OCI-LY7 (cell line): ENCODE measurements around the gene RELN. TPM values are rescaled to one million over a fixed set of nuclear protein-coding genes. Genes with fewer than 3 reads are reported as not detected.

Experiments
- BruUV-seq: library from RNA; stranded (reverse); fragments of 400-500 nt; replicated peaks from 2 replicates; lab custom pipeline; 2021; lab: Mats Ljungman, UMichigan
- CTCF ChIA-PET: fragments of 300-600 bp; sonication (Branson Sonifier 250); formaldehyde crosslinking; loops from one replicate; lab custom pipeline; 2022; ENCODE audit warnings: antibody characterized with exemption; ENCODE audit not compliant: unreplicated experiment; lab: Charles Lee
- POLR2A ChIA-PET: fragments of 300-600 bp; sonication (Branson Sonifier 250); formaldehyde crosslinking; loops from one replicate; lab custom pipeline; 2022; ENCODE audit warnings: antibody characterized with exemption; lab: Charles Lee
- DNase-seq: peaks from one replicate; pipeline ENCODE4 v3.0.0-alpha.2; 2015; ENCODE audit warnings: low spot score
- H2AFZ ChIP-seq: fragments of 200-600 bp; sonication (generic), shearing (Covaris generic); 2 replicates; pipeline ENCODE4 v1.6.1; 2014; ENCODE audit warnings: mild to moderate bottlenecking, antibody characterized with exemption, low read length, moderate library complexity
- H3K27ac ChIP-seq: fragments of 200-600 bp; sonication (generic); 2 replicates; pipeline ENCODE4 v1.5.1; 2014; ENCODE audit warnings: mixed run types, low read depth, mild to moderate bottlenecking, moderate library complexity, low read length, inconsistent platforms; ENCODE audit not compliant: poor library complexity, severe bottlenecking
- H3K36me3 ChIP-seq: fragments of 200-600 bp; sonication (generic); 2 replicates; pipeline ENCODE4 v1.6.1; 2014; ENCODE audit warnings: mild to moderate bottlenecking, antibody characterized with exemption, low read length, moderate library complexity, mixed read lengths; ENCODE audit not compliant: insufficient read depth
- H3K4me1 ChIP-seq: fragments of 200-600 bp; sonication (generic); 2 replicates; pipeline ENCODE4 v1.5.1; 2014; ENCODE audit warnings: mild to moderate bottlenecking, low read length; ENCODE audit not compliant: insufficient read depth, poor library complexity, severe bottlenecking
- H3K4me2 ChIP-seq: fragments of 200-600 bp; sonication (generic); 2 replicates; pipeline ENCODE4 v1.6.1; 2014; ENCODE audit warnings: mild to moderate bottlenecking, low read length
- H3K4me3 ChIP-seq: fragments of 200-600 bp; sonication (generic); 2 replicates; pipeline ENCODE4 v1.5.1; 2014; ENCODE audit warnings: mild to moderate bottlenecking, low read depth, low read length; ENCODE audit not compliant: poor library complexity, severe bottlenecking
- H3K79me2 ChIP-seq: fragments of 200-600 bp; sonication (generic); 2 replicates; pipeline ENCODE4 v1.6.1; 2016; ENCODE audit warnings: low read depth, mild to moderate bottlenecking, low read length, moderate library complexity, mixed read lengths; ENCODE audit not compliant: insufficient read depth
- H3K9me2 ChIP-seq: fragments of 200-600 bp; sonication (generic); 2 replicates; pipeline ENCODE4 v1.6.1; 2016; ENCODE audit warnings: mild to moderate bottlenecking, low read length, mixed read lengths; ENCODE audit not compliant: insufficient read depth
- H3K9me3 ChIP-seq: fragments of 200-600 bp; sonication (generic); 2 replicates; pipeline ENCODE4 v1.6.1; 2014; ENCODE audit warnings: mild to moderate bottlenecking, mixed run types, low read length, mixed read lengths
- H4K20me1 ChIP-seq: fragments of 200-600 bp; sonication (generic); 2 replicates; pipeline ENCODE4 v1.6.1; 2014; ENCODE audit warnings: mild to moderate bottlenecking, antibody characterized with exemption, low read length, moderate library complexity, mixed read lengths; ENCODE audit not compliant: insufficient read depth
- EZH2phosphoT487 ChIP-seq: fragments of 200-600 bp; sonication (generic); IDR thresholded peaks from 2 replicates; pipeline ENCODE4 v1.6.1; 2018; ENCODE audit warnings: low read depth, borderline replicate concordance, mild to moderate bottlenecking, mixed run types, antibody characterized with exemption, low read length, moderate library complexity, mixed read lengths
- intact Hi-C: fragments of 100-400 bp; cut with micrococcal nuclease; formaldehyde crosslinking; loops from one replicate; pipeline ENCODE4 v1.10.0; 2022; ENCODE audit not compliant: unreplicated experiment
- total RNA-seq, 2 experiments: library from RNA; depleted of rRNA in 1 of 2; stranded (reverse); fragments of >200 nt in 1 of 2; shearing (Covaris generic) in 1 of 2; gene quantifications; 2 replicates each; pipeline ENCODE4 v1.2.3, GENCODE V29; 2014 to 2022
- TF ChIP-seq, protein P1 (sequence below): fragments of 200-600 bp; sonication (generic); conservative IDR thresholded peaks from 2 replicates; pipeline ENCODE4 v1.5.1; 2014; ENCODE audit warnings: mild to moderate bottlenecking, antibody characterized with exemption, low read length, moderate library complexity, mixed read lengths

RELN gene
- total RNA-seq, 2 experiments from 2014 or later: not detected

DNA sequence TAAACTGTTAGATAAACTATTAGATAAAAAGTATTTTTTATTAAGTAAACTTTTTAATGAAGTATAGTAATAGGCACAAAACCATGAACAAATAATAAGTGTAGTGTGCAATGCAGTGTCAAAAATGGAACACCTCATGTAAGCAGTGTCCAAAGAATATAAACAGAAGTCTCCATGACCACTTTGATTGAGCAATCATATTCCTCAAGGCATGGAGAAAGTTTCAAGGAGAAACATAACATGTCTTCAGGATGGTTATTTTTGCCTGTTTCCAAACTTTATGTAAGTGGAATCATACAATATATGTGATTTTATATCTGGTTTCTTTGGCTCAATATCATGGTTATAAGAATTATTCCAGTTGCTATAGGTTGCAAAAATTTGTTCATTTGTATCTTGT lies 6.1 kb upstream of the RELN start:
- Histone ChIP-seq H3K27ac (no peak overlapping the region), H3K9me3 (no peaks in the 10 kb centered on the region), H4K20me1 (no peaks in the 10 kb centered on the region), H3K9me2 (no peaks in the 10 kb centered on the region), H2AFZ (no peak overlapping the region), H3K4me1 (no peaks in the 10 kb centered on the region), H3K79me2 (no peaks in the 10 kb centered on the region), H3K4me2 (no peak overlapping the region), H3K36me3 (no peaks in the 10 kb centered on the region), H3K4me3 (no peak overlapping the region)
- POLR2A ChIA-PET: no interaction called here
- DNase-seq: no peak
- no TSS peak for BruUV-seq
- CTCF ChIA-PET: no interaction called here
- intact Hi-C loops: no loop called here
- no peak for TF ChIP-seq EZH2phosphoT487
- TF ChIP-seq, protein P1, sequence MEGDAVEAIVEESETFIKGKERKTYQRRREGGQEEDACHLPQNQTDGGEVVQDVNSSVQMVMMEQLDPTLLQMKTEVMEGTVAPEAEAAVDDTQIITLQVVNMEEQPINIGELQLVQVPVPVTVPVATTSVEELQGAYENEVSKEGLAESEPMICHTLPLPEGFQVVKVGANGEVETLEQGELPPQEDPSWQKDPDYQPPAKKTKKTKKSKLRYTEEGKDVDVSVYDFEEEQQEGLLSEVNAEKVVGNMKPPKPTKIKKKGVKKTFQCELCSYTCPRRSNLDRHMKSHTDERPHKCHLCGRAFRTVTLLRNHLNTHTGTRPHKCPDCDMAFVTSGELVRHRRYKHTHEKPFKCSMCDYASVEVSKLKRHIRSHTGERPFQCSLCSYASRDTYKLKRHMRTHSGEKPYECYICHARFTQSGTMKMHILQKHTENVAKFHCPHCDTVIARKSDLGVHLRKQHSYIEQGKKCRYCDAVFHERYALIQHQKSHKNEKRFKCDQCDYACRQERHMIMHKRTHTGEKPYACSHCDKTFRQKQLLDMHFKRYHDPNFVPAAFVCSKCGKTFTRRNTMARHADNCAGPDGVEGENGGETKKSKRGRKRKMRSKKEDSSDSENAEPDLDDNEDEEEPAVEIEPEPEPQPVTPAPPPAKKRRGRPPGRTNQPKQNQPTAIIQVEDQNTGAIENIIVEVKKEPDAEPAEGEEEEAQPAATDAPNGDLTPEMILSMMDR: no peak

DNA sequence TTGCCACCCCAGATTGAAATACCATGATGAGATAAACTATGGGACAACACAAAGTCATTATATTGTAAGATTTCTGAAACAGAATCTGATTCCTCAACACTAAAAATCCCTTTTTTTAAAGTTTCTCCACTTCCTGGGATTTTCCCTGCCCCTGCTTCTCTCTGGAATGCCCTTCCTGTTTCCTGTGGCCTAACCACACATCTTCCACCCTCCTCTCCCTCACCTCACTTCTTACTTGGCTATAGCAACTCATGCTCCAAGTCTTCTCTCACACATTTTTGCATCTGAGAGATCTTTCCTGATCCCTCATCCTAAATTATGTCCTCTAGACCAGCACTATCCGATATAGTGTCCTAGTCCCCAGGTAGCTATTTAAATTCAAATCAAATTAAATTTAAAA lies 4.1 kb upstream of the RELN start:
- H3K27ac ChIP-seq: no peak overlapping the region
- H3K36me3 ChIP-seq: no peaks in the 10 kb centered on the region
- H3K4me2 ChIP-seq: no peak overlapping the region
- no peaks in the 10 kb centered on the region for H3K4me1 ChIP-seq
- H4K20me1 ChIP-seq: no peaks in the 10 kb centered on the region
- CTCF ChIA-PET: no interaction called here
- no peak for TF ChIP-seq EZH2phosphoT487
- TF ChIP-seq, protein P1: no peak
- H3K4me3 ChIP-seq: no peak overlapping the region
- H3K9me3 ChIP-seq: no peaks in the 10 kb centered on the region
- no peak overlapping the region for H2AFZ ChIP-seq
- H3K9me2 ChIP-seq: no peaks in the 10 kb centered on the region
- DNase-seq: no peak
- H3K79me2 ChIP-seq: no peaks in the 10 kb centered on the region
- POLR2A ChIA-PET: no interaction called here
- intact Hi-C loops: no loop called here
- BruUV-seq: no TSS peak

DNA sequence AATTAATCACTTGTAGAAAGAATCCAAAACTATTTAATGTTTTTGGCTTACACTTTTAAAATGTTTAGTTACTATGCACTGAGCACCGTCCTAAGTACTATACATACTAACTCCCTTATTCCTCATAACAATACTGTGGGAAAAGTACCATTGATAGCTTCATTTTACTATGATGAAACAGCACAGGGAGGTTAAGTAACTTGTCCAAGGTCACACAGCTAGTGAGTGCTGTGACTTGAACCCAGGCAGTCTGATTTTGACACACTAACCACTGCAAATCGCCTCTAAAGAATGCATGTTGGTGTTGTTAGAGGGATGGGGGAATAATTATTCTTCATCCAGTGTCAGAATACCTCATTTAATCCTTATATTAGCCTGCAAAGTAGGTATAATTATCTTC lies 1.9 kb upstream of the RELN start:
- no peaks in the 10 kb centered on the region for H3K4me1 ChIP-seq
- no peaks in the 10 kb centered on the region for H3K9me3 ChIP-seq
- no peak overlapping the region for H2AFZ ChIP-seq
- no peaks in the 10 kb centered on the region for H4K20me1 ChIP-seq
- TF ChIP-seq EZH2phosphoT487: no peak
- TF ChIP-seq, protein P1: no peak
- no peaks in the 10 kb centered on the region for H3K79me2 ChIP-seq
- H3K36me3 ChIP-seq: no peaks in the 10 kb centered on the region
- no peaks in the 10 kb centered on the region for H3K9me2 ChIP-seq
- intact Hi-C loops: no loop called here
- no peak overlapping the region for H3K4me3 ChIP-seq
- H3K27ac ChIP-seq: no peak overlapping the region
- ChIA-PET CTCF (no interaction called here), POLR2A (no interaction called here)
- H3K4me2 ChIP-seq: no peak overlapping the region
- no TSS peak for BruUV-seq
- no peak for DNase-seq
